ENCODE results near the gene CMTM2. TPM values are rescaled to one million over a fixed set of nuclear protein-coding genes. Genes with fewer than 3 reads are reported as not detected.
"Not testable (repeated sequence)": the region's sequence is repeated elsewhere in the genome, so short reads cannot be mapped to it uniquely, and the experiment has no call there.

Gene CMTM2
- total RNA-seq, 1 donor from 2014 or later, result 0.80 TPM

DNA sequence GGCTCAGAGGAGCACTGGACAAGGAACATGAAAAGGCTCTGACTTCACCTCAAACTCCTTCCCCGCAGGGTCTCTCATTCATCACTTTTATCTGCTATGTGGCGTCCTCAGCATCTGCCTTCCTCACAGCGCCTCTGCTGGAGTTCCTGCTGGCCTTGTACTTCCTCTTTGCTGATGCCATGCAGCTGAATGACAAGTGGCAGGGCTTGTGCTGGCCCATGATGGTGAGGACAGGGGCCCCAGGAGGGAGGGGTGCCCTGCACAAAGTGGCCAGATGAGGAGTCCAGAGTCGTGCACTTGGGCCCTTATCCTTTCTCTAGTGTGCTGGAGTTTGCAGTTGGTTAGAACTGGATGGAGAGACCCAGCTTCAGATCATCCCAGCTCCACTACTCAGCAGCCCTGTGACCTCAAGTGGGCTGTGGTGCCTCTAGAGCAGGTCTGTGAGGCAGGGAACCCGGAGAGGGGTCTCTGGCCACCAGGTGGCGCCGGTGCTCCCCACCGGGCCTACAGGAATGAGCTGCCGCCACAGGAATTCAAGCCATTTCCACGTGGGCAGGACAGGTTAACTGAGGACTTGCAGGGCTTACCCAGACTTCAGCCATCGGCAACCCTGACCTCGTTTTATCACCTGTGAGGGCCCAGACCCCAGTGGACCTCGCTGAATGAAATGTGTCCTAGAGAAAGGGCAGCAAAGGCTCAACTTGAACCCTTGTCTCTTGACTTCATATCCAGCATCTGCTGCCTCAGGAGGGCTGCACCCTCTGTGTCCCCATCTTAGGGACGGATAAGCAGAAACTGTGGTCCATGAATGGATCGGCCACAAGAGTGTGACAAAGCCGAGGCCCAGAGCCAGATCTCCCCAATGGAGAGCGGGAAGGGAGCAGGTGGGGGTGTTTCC is 29.2 kb downstream of the CMTM2 start:
- H3K36me3 Mint-ChIP-seq (ENCODE audit: low read depth), result peaks cover 25% of the 10 kb centered on the region

GRCh38 chr16:66609139-66609510 is 29.9 kb downstream of the CMTM2 start:
- DNase-seq (ENCODE audit: low spot score), result no peak
- Mint-ChIP-seq H3K36me3 (ENCODE audit: low read depth) (peaks cover 25% of the 10 kb centered on the region), H3K9me3 (no peaks in the 10 kb centered on the region), H3K27ac (no peak overlapping the region), H3K27me3 (ENCODE audit: insufficient read depth) (no peaks in the 10 kb centered on the region), H3K4me1 (ENCODE audit: low read depth) (peaks cover 19% of the 10 kb centered on the region), H3K4me3 (no peak overlapping the region)
- intact Hi-C loops (cut with micrococcal nuclease), result loop anchor here (2.0 kb wide), 1 partner anchor 260 kb away; no protein-coding TSS in a partner anchor

More for the DNA sequence above, 29.2 kb downstream of the CMTM2 start:
- H3K9me3 Mint-ChIP-seq, result no peaks in the 10 kb centered on the region
- intact Hi-C loops (cut with micrococcal nuclease), result loop anchor here (1.0 to 2.0 kb wide), 6 partner anchors 18 to 260 kb away; partner anchors contain the start of gene CKLF
- peaks cover 25% of the 10 kb centered on the region for H3K4me1 Mint-ChIP-seq (ENCODE audit: low read depth)
- H3K27me3 Mint-ChIP-seq (ENCODE audit: insufficient read depth), result no peaks in the 10 kb centered on the region
- H3K4me3 Mint-ChIP-seq, result peak overlapping the region; percentile 56
- H3K27ac Mint-ChIP-seq, result peak overlapping the region; percentile 75
- DNase-seq (ENCODE audit: low spot score), result peak; percentile 68

- no peak for DNase-seq (ENCODE audit: low spot score)
- no peak overlapping the region for H3K27ac Mint-ChIP-seq
- no peak overlapping the region for H3K4me3 Mint-ChIP-seq
- H3K4me1 Mint-ChIP-seq (ENCODE audit: low read depth), result peaks cover 19% of the 10 kb centered on the region
- H3K36me3 Mint-ChIP-seq (ENCODE audit: low read depth), result peaks cover 25% of the 10 kb centered on the region
- no peaks in the 10 kb centered on the region for H3K27me3 Mint-ChIP-seq (ENCODE audit: insufficient read depth)
- H3K9me3 Mint-ChIP-seq, result no peaks in the 10 kb centered on the region
- intact Hi-C loops (cut with micrococcal nuclease), result no loop called here
These were observed 31.0 kb downstream of the CMTM2 start for GRCh38 chr16:66610111-66610820.

DNA sequence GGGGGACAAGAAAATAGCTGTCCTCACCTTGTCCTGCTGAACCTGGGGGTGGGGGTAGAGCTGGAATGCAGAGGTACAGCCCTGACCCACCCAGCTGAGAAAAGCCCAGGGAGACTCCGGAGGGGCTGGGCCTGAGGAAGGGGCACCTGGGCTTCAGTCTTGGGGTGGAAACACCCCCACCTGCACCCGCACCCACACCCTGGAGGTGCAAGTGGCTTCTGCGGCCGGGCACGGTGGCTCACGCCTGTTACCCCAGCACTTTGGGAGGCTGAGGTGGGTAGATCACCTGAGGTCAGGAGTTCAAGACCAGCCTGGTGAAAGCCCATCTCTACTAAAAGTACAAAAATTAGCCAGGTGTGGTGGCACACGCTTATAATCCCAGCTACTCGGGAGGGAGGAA is 32.6 kb downstream of the CMTM2 start:
- H3K4me3 Mint-ChIP-seq; intact Hi-C loops (cut with micrococcal nuclease); H3K4me1 Mint-ChIP-seq (ENCODE audit: low read depth); DNase-seq (ENCODE audit: low spot score); H3K27me3 Mint-ChIP-seq (ENCODE audit: insufficient read depth); H3K27ac Mint-ChIP-seq; H3K9me3 Mint-ChIP-seq: not testable (repeated sequence)
- H3K36me3 Mint-ChIP-seq (ENCODE audit: low read depth), result peaks cover 20% of the 10 kb centered on the region

DNA sequence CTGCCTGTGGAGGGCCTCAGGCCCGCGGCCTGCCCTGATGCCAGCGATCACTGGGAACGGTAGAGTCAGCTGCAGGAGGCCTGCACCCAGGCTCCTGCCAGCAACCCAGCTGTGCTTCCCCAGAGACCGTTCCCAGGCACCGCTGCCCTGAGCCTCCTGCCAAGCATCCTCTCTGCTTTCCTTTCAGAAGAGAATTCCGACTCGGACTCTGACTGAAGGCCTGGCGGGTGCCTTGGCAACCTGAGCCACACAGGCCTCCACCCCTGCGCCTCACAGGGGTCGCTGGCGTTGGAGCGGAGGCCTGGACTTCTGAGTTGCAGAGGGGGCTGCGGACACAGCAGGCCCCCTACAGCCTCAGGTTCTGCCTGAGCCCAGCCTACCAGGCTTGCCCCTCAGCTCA is 33.2 kb downstream of the CMTM2 start:
- H3K27me3 Mint-ChIP-seq (ENCODE audit: insufficient read depth), result no peaks in the 10 kb centered on the region
- H3K27ac Mint-ChIP-seq, result no peak overlapping the region
- H3K4me3 Mint-ChIP-seq, result no peak overlapping the region
- H3K36me3 Mint-ChIP-seq (ENCODE audit: low read depth), result peaks cover 20% of the 10 kb centered on the region
- peaks cover 9% of the 10 kb centered on the region for H3K4me1 Mint-ChIP-seq (ENCODE audit: low read depth)
- intact Hi-C loops (cut with micrococcal nuclease), result no loop called here
- no peaks in the 10 kb centered on the region for H3K9me3 Mint-ChIP-seq
- DNase-seq (ENCODE audit: low spot score), result no peak

DNA sequence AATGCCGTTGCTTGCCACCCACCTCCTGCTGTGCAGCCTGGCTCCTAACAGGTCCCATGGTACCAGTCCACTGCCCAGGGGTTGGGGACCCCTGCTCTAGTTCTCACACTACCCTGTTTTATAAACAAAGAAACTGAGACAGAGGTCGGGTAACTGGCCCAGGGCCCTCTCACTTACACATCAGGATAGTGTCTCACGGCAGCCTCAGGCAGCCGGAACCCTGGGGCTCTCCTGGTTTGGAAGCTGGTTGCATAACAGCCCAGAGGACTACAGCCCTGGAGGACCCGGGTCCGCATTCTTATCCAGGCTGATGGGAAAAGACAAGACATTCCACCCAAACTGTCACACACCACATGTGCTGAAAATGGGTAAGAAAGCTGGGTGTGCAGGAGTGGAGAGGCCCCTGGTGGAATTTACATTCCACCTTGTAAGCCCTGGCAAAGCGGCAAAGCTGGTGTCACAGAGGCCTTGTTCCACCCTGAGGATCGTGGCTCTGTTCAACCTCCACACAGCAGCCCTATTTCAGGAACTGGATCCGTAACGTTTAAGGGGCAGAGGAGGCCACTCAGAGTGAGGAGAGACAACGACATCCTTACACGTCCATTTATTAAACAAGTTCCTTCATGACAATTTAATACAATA is 35.0 kb downstream of the CMTM2 start:
- DNase-seq (ENCODE audit: low spot score), result no peak
- Mint-ChIP-seq H3K27ac (no peak overlapping the region), H3K27me3 (ENCODE audit: insufficient read depth) (no peaks in the 10 kb centered on the region), H3K4me3 (no peak overlapping the region), H3K36me3 (ENCODE audit: low read depth) (peaks cover 15% of the 10 kb centered on the region), H3K4me1 (ENCODE audit: low read depth) (no peaks in the 10 kb centered on the region), H3K9me3 (no peaks in the 10 kb centered on the region)
- intact Hi-C loops (cut with micrococcal nuclease), result no loop called here

- H3K27ac Mint-ChIP-seq, result no peak overlapping the region
- H3K4me3 Mint-ChIP-seq, result no peak overlapping the region
- no peak for DNase-seq (ENCODE audit: low spot score)
- H3K4me1 Mint-ChIP-seq (ENCODE audit: low read depth), result no peaks in the 10 kb centered on the region
- H3K36me3 Mint-ChIP-seq (ENCODE audit: low read depth), result peaks cover 6% of the 10 kb centered on the region
- H3K27me3 Mint-ChIP-seq (ENCODE audit: insufficient read depth), result no peaks in the 10 kb centered on the region
- no peaks in the 10 kb centered on the region for H3K9me3 Mint-ChIP-seq
- intact Hi-C loops (cut with micrococcal nuclease), result no loop called here
These were observed 36.9 kb downstream of the CMTM2 start for GRCh38 chr16:66616169-66616568.

DNA sequence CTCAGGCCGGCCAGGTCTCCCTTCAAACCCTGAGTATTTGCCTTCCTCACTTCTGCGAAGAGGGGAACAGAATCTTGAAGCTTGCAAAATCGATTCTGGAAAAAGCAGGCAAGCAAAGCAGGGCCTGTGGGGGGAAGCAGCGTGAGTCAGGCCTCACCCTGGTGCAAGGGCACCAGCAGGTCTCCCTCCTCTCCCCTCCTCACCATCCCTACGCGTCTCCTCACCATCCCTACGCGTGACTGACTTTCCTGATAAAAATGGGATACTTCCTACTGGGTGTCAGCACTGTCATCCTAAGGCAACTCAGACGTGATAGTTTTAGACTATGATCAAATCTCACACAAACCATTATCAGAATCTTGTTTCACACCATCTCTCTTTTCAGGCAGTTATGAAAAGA is 37.3 kb downstream of the CMTM2 start:
- Mint-ChIP-seq H3K9me3 (no peaks in the 10 kb centered on the region), H3K4me1 (ENCODE audit: low read depth) (no peaks in the 10 kb centered on the region), H3K4me3 (no peak overlapping the region), H3K27me3 (ENCODE audit: insufficient read depth) (no peaks in the 10 kb centered on the region), H3K27ac (no peak overlapping the region), H3K36me3 (ENCODE audit: low read depth) (peaks cover 2% of the 10 kb centered on the region)
- intact Hi-C loops (cut with micrococcal nuclease), result no loop called here
- no peak for DNase-seq (ENCODE audit: low spot score)

GRCh38 chr16:66617010-66617434 is 37.8 kb downstream of the CMTM2 start:
- Mint-ChIP-seq H3K27ac (no peak overlapping the region), H3K4me1 (ENCODE audit: low read depth) (no peaks in the 10 kb centered on the region), H3K36me3 (ENCODE audit: low read depth) (no peaks in the 10 kb centered on the region), H3K4me3 (no peak overlapping the region), H3K9me3 (no peaks in the 10 kb centered on the region), H3K27me3 (ENCODE audit: insufficient read depth) (no peaks in the 10 kb centered on the region)
- no peak for DNase-seq (ENCODE audit: low spot score)
- intact Hi-C loops (cut with micrococcal nuclease), result no loop called here

DNA sequence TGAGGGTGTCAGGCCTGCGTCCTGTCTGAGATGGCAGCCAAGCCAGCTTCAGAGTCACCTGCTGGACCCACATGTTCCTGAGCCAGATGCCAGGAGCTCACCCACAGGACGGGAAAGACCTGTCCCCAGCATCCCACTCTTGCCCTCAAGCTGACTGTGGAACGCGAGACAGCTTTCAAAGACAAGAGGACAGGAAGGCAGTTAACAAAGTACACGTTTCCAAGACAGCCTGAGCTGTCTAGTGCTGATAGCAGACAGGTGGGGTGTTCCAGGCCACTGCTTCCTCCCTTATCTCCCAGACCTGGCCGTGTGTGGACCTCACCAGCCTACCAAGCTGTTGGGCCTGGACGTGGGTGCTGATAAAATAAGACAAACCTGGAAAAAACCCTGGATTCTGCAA is 38.5 kb downstream of the CMTM2 start:
- H3K4me3 Mint-ChIP-seq, result no peak overlapping the region
- H3K27me3 Mint-ChIP-seq (ENCODE audit: insufficient read depth), result no peaks in the 10 kb centered on the region
- H3K9me3 Mint-ChIP-seq, result no peaks in the 10 kb centered on the region
- no peak overlapping the region for H3K27ac Mint-ChIP-seq
- no peak for DNase-seq (ENCODE audit: low spot score)
- intact Hi-C loops (cut with micrococcal nuclease), result no loop called here
- H3K36me3 Mint-ChIP-seq (ENCODE audit: low read depth), result no peaks in the 10 kb centered on the region
- H3K4me1 Mint-ChIP-seq (ENCODE audit: low read depth), result no peaks in the 10 kb centered on the region

DNA sequence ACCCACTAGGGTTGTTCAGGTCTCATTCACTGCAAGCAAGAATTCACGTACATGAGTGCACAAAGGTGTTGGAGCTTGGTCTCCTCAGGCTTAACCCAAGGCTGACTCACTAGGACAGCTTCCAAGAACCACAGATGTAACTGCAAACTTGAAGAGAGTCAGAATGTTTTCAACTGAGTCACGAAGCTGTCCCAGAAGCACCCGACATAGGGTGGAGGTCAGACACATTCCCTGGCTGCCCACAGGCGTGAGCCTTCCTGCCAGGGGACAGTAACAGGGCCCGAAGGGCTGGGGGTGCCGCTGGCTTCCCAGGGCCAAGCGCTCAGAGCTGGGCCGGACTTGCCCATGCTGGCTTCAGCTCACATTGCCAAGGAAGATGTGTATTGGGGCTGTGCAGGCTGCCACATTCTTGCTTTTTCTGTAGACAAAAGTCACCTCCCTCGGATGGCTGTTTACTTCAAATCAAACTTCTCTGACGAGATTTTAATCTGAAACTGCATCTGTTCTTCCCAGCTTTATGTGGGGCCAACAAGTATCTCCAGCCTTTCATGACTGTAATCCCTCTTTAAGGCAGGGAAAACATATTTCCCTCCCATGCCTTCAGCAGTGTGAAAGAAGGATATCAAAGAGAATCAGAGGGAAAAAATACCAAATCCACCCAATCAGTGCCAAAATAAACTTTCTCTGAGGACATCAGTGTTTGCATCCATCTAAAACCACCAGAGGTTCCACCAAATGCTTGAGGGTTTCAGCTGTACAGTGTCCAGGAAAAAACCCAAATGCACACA is 39.5 kb downstream of the CMTM2 start:
- Mint-ChIP-seq H3K4me1 (ENCODE audit: low read depth) (no peaks in the 10 kb centered on the region), H3K27me3 (ENCODE audit: insufficient read depth) (no peaks in the 10 kb centered on the region), H3K4me3 (no peak overlapping the region), H3K27ac (no peak overlapping the region), H3K36me3 (ENCODE audit: low read depth) (no peaks in the 10 kb centered on the region), H3K9me3 (no peaks in the 10 kb centered on the region)
- no peak for DNase-seq (ENCODE audit: low spot score)
- intact Hi-C loops (cut with micrococcal nuclease), result no loop called here

- DNase-seq (ENCODE audit: low spot score), result no peak
- no peak overlapping the region for H3K27ac Mint-ChIP-seq
- H3K4me1 Mint-ChIP-seq (ENCODE audit: low read depth), result no peaks in the 10 kb centered on the region
- peaks cover 3% of the 10 kb centered on the region for H3K27me3 Mint-ChIP-seq (ENCODE audit: insufficient read depth)
- H3K9me3 Mint-ChIP-seq, result no peaks in the 10 kb centered on the region
- no peaks in the 10 kb centered on the region for H3K36me3 Mint-ChIP-seq (ENCODE audit: low read depth)
- intact Hi-C loops (cut with micrococcal nuclease), result no loop called here
- H3K4me3 Mint-ChIP-seq, result no peak overlapping the region
These were observed 40.5 kb downstream of the CMTM2 start for GRCh38 chr16:66619534-66620428.

All from activated T-helper 1 cell treated with anti-CD3 and anti-CD28 coated beads, Interleukin-12 subunit alpha, Interleukin-12 subunit beta, Interleukin-2, Interleukin-4 antibody, amounts not matched to agents 30 ng/mL and 10 ng/mL and 1 ng/mL, durations not matched to agents 14 hours and 24 hours and 36 hours (primary cell).